HG03139 (cell line): Measurements from ENCODE around the gene IZUMO4.

ENCODE experiments used
- ATAC-seq: cut with Tn5 transposase; IDR thresholded peaks from one replicate; pipeline ENCODE4 v1.9.1; 2021; ENCODE audit not compliant: unreplicated experiment

The IZUMO4 gene

DNA sequence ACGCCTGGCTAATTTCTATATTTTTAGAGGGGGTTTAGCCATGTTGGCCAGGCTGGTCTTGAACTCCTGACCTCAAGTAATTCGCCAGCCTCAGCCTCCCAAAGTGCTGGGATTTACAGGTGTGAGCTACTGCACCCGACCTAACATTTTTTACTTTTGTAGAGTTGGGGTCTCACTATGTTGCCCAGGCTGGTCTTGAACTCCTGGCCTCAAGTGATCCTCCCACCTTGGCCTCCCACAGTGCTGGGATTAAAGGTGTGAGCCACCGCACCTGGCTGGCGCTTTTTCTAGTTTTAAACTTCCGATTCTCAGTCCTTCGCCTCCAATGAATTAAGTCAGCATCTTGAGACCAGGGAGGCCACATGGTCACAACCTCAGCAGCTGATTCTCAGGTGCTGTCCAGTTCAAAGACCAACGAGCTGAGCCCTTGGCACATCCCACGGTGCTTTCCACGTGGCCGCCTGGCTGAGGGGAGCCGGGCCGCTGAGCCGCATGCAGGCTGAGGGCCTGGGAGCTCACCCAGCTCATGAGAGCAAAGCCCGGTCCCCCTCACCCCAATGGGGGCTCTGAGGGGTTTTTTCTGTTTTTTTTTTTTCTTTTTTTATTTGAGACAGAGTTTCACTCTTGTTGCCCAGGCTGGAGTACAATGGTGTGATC is 45.6 kb downstream of the IZUMO4 start:
- no peak for ATAC-seq

GRCh38 chr19:2144190-2144589 is 47.5 kb downstream of the IZUMO4 start:
- ATAC-seq: no peak

- ATAC-seq: no peak
These were observed 49.1 kb downstream of the IZUMO4 start for GRCh38 chr19:2145831-2146241.

GRCh38 chr19:2148482-2149135 is 51.9 kb downstream of the IZUMO4 start:
- ATAC-seq: no peak
